ENCODE measurements around the gene CAPZB.

Gene CAPZB

GRCh38 chr1:19381261-19381660, 104.1 kb downstream of the CAPZB start:
- no peak for DNase-seq

GRCh38 chr1:19377812-19378718, 107.3 kb downstream of the CAPZB start:
- DNase-seq = no peak

- DNase-seq = no peak
Measured at GRCh38 chr1:19376428-19377372, 108.6 kb downstream of the CAPZB start.

GRCh38 chr1:19375631-19376400, 109.5 kb downstream of the CAPZB start:
- no peak for DNase-seq

- DNase-seq = no peak
Measured at GRCh38 chr1:19374926-19375325, 110.4 kb downstream of the CAPZB start.

- no peak for DNase-seq
Measured at GRCh38 chr1:19374083-19374801, 111.1 kb downstream of the CAPZB start.

- DNase-seq = no peak
Measured at GRCh38 chr1:19373211-19374082, 111.9 kb downstream of the CAPZB start.

GRCh38 chr1:19372602-19373001, 112.7 kb downstream of the CAPZB start:
- DNase-seq = no peak

- no peak for DNase-seq
Measured at GRCh38 chr1:19372136-19372514, 113.2 kb downstream of the CAPZB start.

GRCh38 chr1:19371226-19372135, 113.9 kb downstream of the CAPZB start:
- DNase-seq = no peak

- no peak for DNase-seq
Measured at GRCh38 chr1:19370453-19371170, 114.7 kb downstream of the CAPZB start.

- DNase-seq = no peak
Measured at GRCh38 chr1:19369396-19370090, 115.8 kb downstream of the CAPZB start.

GRCh38 chr1:19368964-19369363, 116.4 kb downstream of the CAPZB start:
- DNase-seq = no peak

- DNase-seq = no peak
Measured at GRCh38 chr1:19368050-19368449, 117.3 kb downstream of the CAPZB start.

- no peak for DNase-seq
Measured at GRCh38 chr1:19367584-19368041, 117.7 kb downstream of the CAPZB start.

GRCh38 chr1:19366599-19367536, 118.5 kb downstream of the CAPZB start:
- DNase-seq = no peak

GRCh38 chr1:19365721-19366120, 119.6 kb downstream of the CAPZB start:
- no peak for DNase-seq

All from stimulated activated CD4-positive, alpha-beta T cell treated with anti-CD3 and anti-CD28 coated beads, Interleukin-12 subunit alpha, Interleukin-12 subunit beta, amount 100 ng/mL, for 4 hours (primary cell).